ENCODE data around the gene ATP2C2.

DNA sequence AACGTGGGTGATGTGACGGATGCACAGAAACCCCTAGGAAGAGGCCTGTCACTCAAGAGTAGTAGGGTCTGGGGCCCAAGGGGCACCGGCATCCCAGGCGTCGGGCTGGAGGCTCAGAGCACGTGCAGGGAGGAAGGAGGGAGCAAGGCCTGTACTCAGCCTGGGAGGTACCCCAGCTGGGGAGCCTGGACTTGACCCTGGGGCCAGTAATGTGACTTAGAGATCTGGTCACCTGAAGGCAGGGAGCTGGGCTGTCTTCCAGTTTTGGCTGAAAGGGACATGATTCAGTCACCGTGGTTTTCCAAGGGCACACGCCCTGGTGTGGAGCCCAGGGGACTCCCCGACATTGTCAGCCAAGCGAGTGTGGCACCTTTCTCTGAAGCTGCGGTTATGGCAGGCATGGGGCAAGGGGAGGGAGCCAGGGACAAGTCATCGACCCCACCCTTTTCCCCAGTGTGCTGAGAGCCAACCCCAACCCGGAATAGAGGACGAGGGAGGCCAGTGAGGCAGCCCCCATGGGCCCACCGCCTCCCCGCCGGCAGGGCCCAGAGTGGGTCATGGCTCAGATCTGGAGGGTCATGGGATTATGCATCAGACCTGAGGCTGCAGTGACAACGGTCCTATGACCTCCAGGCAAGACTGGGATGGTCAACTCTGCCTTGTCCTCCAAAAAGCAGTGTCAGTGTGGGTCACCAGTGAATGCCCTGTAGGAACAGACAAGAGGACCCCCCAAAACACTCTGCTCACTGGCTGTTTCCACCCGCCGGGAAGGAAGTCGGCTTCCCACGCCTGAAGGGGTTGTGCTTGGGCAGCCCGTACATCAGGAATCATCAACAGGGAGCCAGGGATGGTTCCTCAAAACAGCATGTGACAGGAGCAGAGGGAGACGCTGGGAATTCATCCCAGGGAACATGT is 94.2 kb downstream of the ATP2C2 start:
- TF ChIP-seq, protein P1, sequence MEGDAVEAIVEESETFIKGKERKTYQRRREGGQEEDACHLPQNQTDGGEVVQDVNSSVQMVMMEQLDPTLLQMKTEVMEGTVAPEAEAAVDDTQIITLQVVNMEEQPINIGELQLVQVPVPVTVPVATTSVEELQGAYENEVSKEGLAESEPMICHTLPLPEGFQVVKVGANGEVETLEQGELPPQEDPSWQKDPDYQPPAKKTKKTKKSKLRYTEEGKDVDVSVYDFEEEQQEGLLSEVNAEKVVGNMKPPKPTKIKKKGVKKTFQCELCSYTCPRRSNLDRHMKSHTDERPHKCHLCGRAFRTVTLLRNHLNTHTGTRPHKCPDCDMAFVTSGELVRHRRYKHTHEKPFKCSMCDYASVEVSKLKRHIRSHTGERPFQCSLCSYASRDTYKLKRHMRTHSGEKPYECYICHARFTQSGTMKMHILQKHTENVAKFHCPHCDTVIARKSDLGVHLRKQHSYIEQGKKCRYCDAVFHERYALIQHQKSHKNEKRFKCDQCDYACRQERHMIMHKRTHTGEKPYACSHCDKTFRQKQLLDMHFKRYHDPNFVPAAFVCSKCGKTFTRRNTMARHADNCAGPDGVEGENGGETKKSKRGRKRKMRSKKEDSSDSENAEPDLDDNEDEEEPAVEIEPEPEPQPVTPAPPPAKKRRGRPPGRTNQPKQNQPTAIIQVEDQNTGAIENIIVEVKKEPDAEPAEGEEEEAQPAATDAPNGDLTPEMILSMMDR (IDR thresholded peaks at IDR 0.05), result no peak
- TF ChIP-seq POLR2A (IDR thresholded peaks at IDR 0.05), result no peak

All from right lobe of liver (tissue), 4 donors.